Activated naive CD4-positive, alpha-beta T cell treated with anti-CD3 and anti-CD28 coated beads, Interleukin-2, amount 50 U/mL, for 24 hours (primary cell): Measurements from ENCODE around the gene PRRC2C.
A peak's percentile ranks its signal among the peaks of the same experiment; 100 is the strongest.
"Not testable (repeated sequence)": the region's sequence is repeated elsewhere in the genome, so short reads cannot be mapped to it uniquely, and the experiment has no call there.

Experiments used
- H3K27ac Mint-ChIP-seq: one replicate; pipeline ENCODE4 v1.8.0; 2021; ENCODE audit warnings: mild to moderate bottlenecking, mixed read lengths
- H3K27me3 Mint-ChIP-seq: one replicate; pipeline ENCODE4 v1.8.0; 2021; ENCODE audit warnings: mixed read lengths
- H3K36me3 Mint-ChIP-seq: one replicate; pipeline ENCODE4 v1.8.0; 2021; ENCODE audit warnings: mixed read lengths
- H3K4me1 Mint-ChIP-seq: one replicate; pipeline ENCODE4 v1.8.0; 2021; ENCODE audit warnings: mixed read lengths
- H3K4me3 Mint-ChIP-seq: one replicate; pipeline ENCODE4 v1.8.0; 2021; ENCODE audit warnings: mild to moderate bottlenecking, mixed read lengths
- H3K9me3 Mint-ChIP-seq: one replicate; pipeline ENCODE4 v1.8.0; 2021; ENCODE audit warnings: mixed read lengths

The PRRC2C gene

GRCh38 chr1:171530676-171531075 lies 45.3 kb downstream of the PRRC2C start:
- H3K4me3 Mint-ChIP-seq = no peak overlapping the region
- peaks cover 16% of the 10 kb centered on the region for H3K4me1 Mint-ChIP-seq
- H3K9me3 Mint-ChIP-seq = no peaks in the 10 kb centered on the region
- H3K36me3 Mint-ChIP-seq = peaks cover 31% of the 10 kb centered on the region
- no peak overlapping the region for H3K27ac Mint-ChIP-seq
- no peaks in the 10 kb centered on the region for H3K27me3 Mint-ChIP-seq

GRCh38 chr1:171532520-171532919 lies 47.2 kb downstream of the PRRC2C start:
- Mint-ChIP-seq H3K4me1 (peaks cover 15% of the 10 kb centered on the region), H3K9me3 (no peaks in the 10 kb centered on the region), H3K27me3 (no peaks in the 10 kb centered on the region), H3K27ac (peak overlapping the region; percentile 71), H3K36me3 (peaks cover 34% of the 10 kb centered on the region), H3K4me3 (no peak overlapping the region)

GRCh38 chr1:171545523-171545922 lies 60.2 kb downstream of the PRRC2C start:
- no peak overlapping the region for H3K4me3 Mint-ChIP-seq
- no peaks in the 10 kb centered on the region for H3K27me3 Mint-ChIP-seq
- H3K36me3 Mint-ChIP-seq = peaks cover 33% of the 10 kb centered on the region
- no peak overlapping the region for H3K27ac Mint-ChIP-seq
- peaks cover 14% of the 10 kb centered on the region for H3K4me1 Mint-ChIP-seq
- no peaks in the 10 kb centered on the region for H3K9me3 Mint-ChIP-seq

GRCh38 chr1:171550050-171550449 lies 64.7 kb downstream of the PRRC2C start:
- peaks cover 51% of the 10 kb centered on the region for H3K36me3 Mint-ChIP-seq
- no peaks in the 10 kb centered on the region for H3K27me3 Mint-ChIP-seq
- H3K9me3 Mint-ChIP-seq = no peaks in the 10 kb centered on the region
- H3K4me1 Mint-ChIP-seq = peaks cover 35% of the 10 kb centered on the region
- H3K4me3 Mint-ChIP-seq = no peak overlapping the region
- no peak overlapping the region for H3K27ac Mint-ChIP-seq

- not testable (repeated sequence) for H3K27me3 Mint-ChIP-seq, H3K27ac Mint-ChIP-seq, H3K4me3 Mint-ChIP-seq, H3K9me3 Mint-ChIP-seq
- peaks cover 37% of the 10 kb centered on the region for H3K4me1 Mint-ChIP-seq
- H3K36me3 Mint-ChIP-seq = peaks cover 51% of the 10 kb centered on the region
These were observed 65.3 kb downstream of the PRRC2C start for GRCh38 chr1:171550598-171551100.

- Mint-ChIP-seq H3K27ac (peak overlapping the region; percentile 52), H3K36me3 (peaks cover 59% of the 10 kb centered on the region), H3K4me1 (peaks cover 44% of the 10 kb centered on the region)
- H3K4me3 Mint-ChIP-seq, H3K27me3 Mint-ChIP-seq, H3K9me3 Mint-ChIP-seq: not testable (repeated sequence)
These were observed 68.6 kb downstream of the PRRC2C start for GRCh38 chr1:171553960-171554359.

- Mint-ChIP-seq H3K4me3 (no peak overlapping the region), H3K9me3 (no peaks in the 10 kb centered on the region), H3K4me1 (peaks cover 7% of the 10 kb centered on the region), H3K36me3 (peaks cover 15% of the 10 kb centered on the region), H3K27me3 (no peaks in the 10 kb centered on the region), H3K27ac (no peak overlapping the region)
These were observed 78.3 kb downstream of the PRRC2C start for GRCh38 chr1:171563675-171564074.

- H3K4me3 Mint-ChIP-seq = no peak overlapping the region
- no peaks in the 10 kb centered on the region for H3K27me3 Mint-ChIP-seq
- H3K9me3 Mint-ChIP-seq = no peaks in the 10 kb centered on the region
- H3K27ac Mint-ChIP-seq = peak overlapping the region; percentile 5
- H3K4me1 Mint-ChIP-seq = peaks cover 12% of the 10 kb centered on the region
- H3K36me3 Mint-ChIP-seq = peaks cover 14% of the 10 kb centered on the region
These were observed 81.1 kb downstream of the PRRC2C start for GRCh38 chr1:171566467-171566866.

- no peaks in the 10 kb centered on the region for H3K27me3 Mint-ChIP-seq
- H3K36me3 Mint-ChIP-seq = peaks cover 18% of the 10 kb centered on the region
- H3K4me1 Mint-ChIP-seq = peaks cover 12% of the 10 kb centered on the region
- H3K9me3 Mint-ChIP-seq = no peaks in the 10 kb centered on the region
- peak overlapping the region; percentile 32 for H3K27ac Mint-ChIP-seq
- no peak overlapping the region for H3K4me3 Mint-ChIP-seq
These were observed 85.0 kb downstream of the PRRC2C start for GRCh38 chr1:171570295-171570694.

GRCh38 chr1:171576144-171576543 lies 90.8 kb downstream of the PRRC2C start:
- Mint-ChIP-seq H3K27ac (no peak overlapping the region), H3K4me3 (no peak overlapping the region), H3K4me1 (peaks cover 16% of the 10 kb centered on the region), H3K36me3 (peaks cover 20% of the 10 kb centered on the region), H3K9me3 (no peaks in the 10 kb centered on the region), H3K27me3 (no peaks in the 10 kb centered on the region)

- H3K27ac Mint-ChIP-seq = peak overlapping the region; percentile 88
- no peak overlapping the region for H3K4me3 Mint-ChIP-seq
- H3K27me3 Mint-ChIP-seq = no peaks in the 10 kb centered on the region
- peaks cover 23% of the 10 kb centered on the region for H3K36me3 Mint-ChIP-seq
- no peaks in the 10 kb centered on the region for H3K9me3 Mint-ChIP-seq
- H3K4me1 Mint-ChIP-seq = peaks cover 28% of the 10 kb centered on the region
These were observed 95.9 kb downstream of the PRRC2C start for GRCh38 chr1:171581226-171581625.

GRCh38 chr1:171581766-171582165 lies 96.4 kb downstream of the PRRC2C start:
- Mint-ChIP-seq H3K9me3 (no peaks in the 10 kb centered on the region), H3K4me3 (no peak overlapping the region), H3K27ac (peak overlapping the region; percentile 88), H3K36me3 (peaks cover 23% of the 10 kb centered on the region), H3K27me3 (no peaks in the 10 kb centered on the region), H3K4me1 (peaks cover 28% of the 10 kb centered on the region)

- peaks cover 23% of the 10 kb centered on the region for H3K36me3 Mint-ChIP-seq
- H3K4me3 Mint-ChIP-seq = no peak overlapping the region
- no peak overlapping the region for H3K27ac Mint-ChIP-seq
- H3K9me3 Mint-ChIP-seq = no peaks in the 10 kb centered on the region
- H3K4me1 Mint-ChIP-seq = peaks cover 28% of the 10 kb centered on the region
- H3K27me3 Mint-ChIP-seq = no peaks in the 10 kb centered on the region
These were observed 97.3 kb downstream of the PRRC2C start for GRCh38 chr1:171582589-171582988.

GRCh38 chr1:171583591-171584201 lies 98.4 kb downstream of the PRRC2C start:
- Mint-ChIP-seq H3K27ac (peak overlapping the region; percentile 81), H3K27me3 (no peaks in the 10 kb centered on the region), H3K9me3 (no peaks in the 10 kb centered on the region), H3K4me1 (peaks cover 28% of the 10 kb centered on the region), H3K4me3 (no peak overlapping the region), H3K36me3 (peaks cover 26% of the 10 kb centered on the region)

- Mint-ChIP-seq H3K27me3 (no peaks in the 10 kb centered on the region), H3K9me3 (no peaks in the 10 kb centered on the region), H3K4me3 (no peak overlapping the region), H3K36me3 (peaks cover 30% of the 10 kb centered on the region), H3K4me1 (peaks cover 35% of the 10 kb centered on the region), H3K27ac (peak overlapping the region; percentile 57)
These were observed 100.4 kb downstream of the PRRC2C start for GRCh38 chr1:171585715-171586114.

- Mint-ChIP-seq H3K4me3 (no peak overlapping the region), H3K4me1 (peaks cover 19% of the 10 kb centered on the region), H3K9me3 (no peaks in the 10 kb centered on the region), H3K27ac (peak overlapping the region; percentile 23), H3K27me3 (no peaks in the 10 kb centered on the region), H3K36me3 (peaks cover 28% of the 10 kb centered on the region)
These were observed 102.9 kb downstream of the PRRC2C start for GRCh38 chr1:171588230-171588629.

- Mint-ChIP-seq H3K27ac (peak overlapping the region; percentile 93), H3K4me1 (peaks cover 15% of the 10 kb centered on the region), H3K9me3 (no peaks in the 10 kb centered on the region), H3K27me3 (no peaks in the 10 kb centered on the region), H3K36me3 (peaks cover 24% of the 10 kb centered on the region), H3K4me3 (peak overlapping the region; percentile 39)
These were observed 104.7 kb downstream of the PRRC2C start for GRCh38 chr1:171590022-171590421.
